ENCODE data around the gene RBBP9. TPM values are rescaled to one million over a fixed set of nuclear protein-coding genes. Genes with fewer than 3 reads are reported as not detected.
"Not testable (repeated sequence)": the region's sequence is repeated elsewhere in the genome, so short reads cannot be mapped to it uniquely, and the experiment has no call there.

The RBBP9 gene
- total RNA-seq, 1 donor from 2014 or later: 6.8 TPM

DNA sequence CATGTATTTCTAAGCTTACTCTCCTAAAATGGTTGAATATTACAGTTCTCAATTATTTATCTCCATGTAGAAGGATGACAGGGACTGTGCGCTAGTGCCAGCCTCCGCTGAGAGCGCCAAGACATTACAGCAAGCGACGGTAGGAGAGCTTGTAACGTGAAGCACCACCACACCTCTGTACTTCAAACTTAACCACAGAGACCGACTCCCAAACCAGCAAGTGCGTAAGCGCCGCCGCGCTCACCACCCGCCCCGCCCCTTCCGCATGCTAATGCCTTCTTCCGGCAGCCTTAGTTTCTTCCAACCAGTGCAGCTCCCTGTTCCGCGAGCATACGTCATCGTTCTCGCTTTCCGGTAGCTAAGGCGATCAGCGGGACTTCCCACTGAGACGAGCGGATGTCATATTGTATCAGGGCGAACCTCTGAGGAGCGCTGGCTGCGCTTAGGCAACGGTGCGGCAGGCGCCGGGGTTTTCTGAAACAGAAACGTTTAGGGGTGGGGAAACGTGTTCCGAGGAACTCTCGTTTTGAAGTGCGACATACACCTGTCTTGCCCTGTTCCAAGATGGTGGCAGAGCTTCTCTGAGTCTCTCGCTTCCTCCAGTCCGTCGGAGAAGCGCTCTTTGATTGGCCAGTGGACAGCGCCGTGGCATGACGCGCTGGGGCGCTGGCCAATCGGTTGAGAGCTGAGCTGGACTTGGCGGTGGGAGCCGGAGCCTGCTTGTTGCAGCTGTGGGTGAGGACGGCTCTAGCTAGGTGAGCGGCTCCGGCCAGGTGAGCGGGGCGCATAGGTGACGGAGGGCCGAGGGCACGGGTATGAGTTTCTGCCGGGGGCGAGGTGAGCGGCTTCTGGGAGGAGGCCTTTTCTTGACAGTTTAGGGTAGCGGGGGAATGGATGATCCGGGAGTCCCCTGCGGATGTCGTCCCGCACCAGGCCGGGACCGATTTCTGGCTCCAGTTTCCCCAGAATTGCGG lies 10.5 kb upstream of the RBBP9 start, which contains the start of gene SEC23B:
TSS of gene SEC23B (plus strand) at position 723 of the 974 bp plus-strand sequence. CDS start 2,896 bp downstream, outside the sequence.
- Histone ChIP-seq H3K36me3 (ENCODE audit: control insufficient read depth in 3 of 3, insufficient read depth in 3 of 3, low read length in 3 of 3) (peaks cover 5 to 13% (median 11%) of the 10 kb centered on the region in 3 donors), H3K9ac (ENCODE audit: low read depth in 1 of 3, low read length in 3 of 3) (peak within 1 kb of the TSS; percentile 88 to 96 (median 90))

DNA sequence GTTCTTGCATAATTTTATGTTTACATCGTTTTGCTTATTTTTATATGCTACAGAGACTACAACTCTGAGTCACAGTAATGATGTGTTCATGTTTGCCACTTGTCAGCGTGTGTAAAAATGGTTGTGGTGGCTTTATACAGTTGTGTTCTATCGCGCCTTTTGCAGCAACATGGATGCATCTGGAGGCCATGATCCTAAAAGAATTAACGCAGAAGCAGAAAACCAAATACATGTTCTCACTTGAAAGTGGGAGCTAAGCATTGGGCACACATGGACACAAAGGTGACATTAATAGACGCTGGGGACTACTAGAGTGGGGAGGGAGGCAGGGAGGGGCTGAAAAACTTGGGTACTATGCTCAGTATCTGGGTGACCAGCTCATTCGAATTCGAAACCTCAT lies 9.7 kb upstream of the RBBP9 start:
- H3K4me3 ChIP-seq (ENCODE audit: low read length in 3 of 3): peak overlapping the region; percentile 87 to 99 (median 94)
- H3K9me3 ChIP-seq (ENCODE audit: control insufficient read depth in 3 of 3, low read length in 3 of 3): no peaks in the 10 kb centered on the region
- peaks cover 6 to 9% (median 8%) of the 10 kb centered on the region in 3 donors for H3K4me1 ChIP-seq (ENCODE audit: control insufficient read depth in 3 of 3, insufficient read depth in 3 of 3, low read length in 3 of 3)
- H3K27ac ChIP-seq (ENCODE audit: low read depth, low read length): peak overlapping the region; percentile 93
- H3K36me3 ChIP-seq (ENCODE audit: control insufficient read depth in 3 of 3, insufficient read depth in 3 of 3, low read length in 3 of 3): peaks cover 3 to 11% (median 7%) of the 10 kb centered on the region in 3 donors
- peak overlapping the region; percentile 88 to 96 (median 90) for H3K9ac ChIP-seq (ENCODE audit: low read depth in 1 of 3, low read length in 3 of 3)
- peaks cover 0 to 13% (median 5%) of the 10 kb centered on the region in 3 donors for H3K27me3 ChIP-seq (ENCODE audit: control insufficient read depth in 3 of 3, insufficient read depth in 3 of 3, low read length in 3 of 3)

More for the DNA sequence above, 10.5 kb upstream of the RBBP9 start, which contains the start of gene SEC23B:
- H3K9me3 ChIP-seq (ENCODE audit: control insufficient read depth in 3 of 3, low read length in 3 of 3): no peaks in the 10 kb centered on the region
- peak within 1 kb of the TSS; percentile 93 for H3K27ac ChIP-seq (ENCODE audit: low read depth, low read length)
- peaks cover 0 to 13% (median 5%) of the 10 kb centered on the region in 3 donors for H3K27me3 ChIP-seq (ENCODE audit: control insufficient read depth in 3 of 3, insufficient read depth in 3 of 3, low read length in 3 of 3)
- H3K4me3 ChIP-seq (ENCODE audit: low read length in 3 of 3): peak within 1 kb of the TSS; percentile 87 to 99 (median 94)
- peaks cover 6 to 9% (median 8%) of the 10 kb centered on the region in 3 donors for H3K4me1 ChIP-seq (ENCODE audit: control insufficient read depth in 3 of 3, insufficient read depth in 3 of 3, low read length in 3 of 3)

DNA sequence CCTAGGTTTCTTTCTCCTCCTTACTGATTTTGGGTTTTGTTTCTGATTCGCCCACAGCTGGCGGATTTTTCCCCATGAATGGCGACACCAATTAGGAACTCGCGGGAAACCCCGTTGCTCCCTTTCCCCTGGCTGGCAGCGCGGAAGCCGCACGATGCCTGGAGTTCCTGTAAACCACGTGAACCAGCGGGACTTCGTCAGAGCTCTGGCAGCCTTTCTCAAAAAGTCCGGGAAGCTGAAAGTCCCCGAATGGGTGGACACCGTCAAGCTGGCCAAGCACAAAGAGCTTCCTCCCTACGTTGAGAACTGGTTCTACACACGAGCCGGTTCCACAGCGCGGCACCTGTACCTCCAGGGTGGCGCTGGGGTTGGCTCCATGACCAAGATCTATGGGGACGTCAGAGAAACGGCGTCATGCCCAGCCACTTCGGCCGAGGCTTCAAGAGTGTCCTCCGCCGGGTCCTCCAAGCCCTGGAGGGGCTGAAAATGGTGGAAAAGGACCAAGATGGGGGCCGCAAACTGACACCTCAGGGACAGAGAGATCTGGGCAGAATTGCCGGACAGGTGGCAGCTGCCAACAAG lies 7.5 kb upstream of the RBBP9 start:
- Histone ChIP-seq H3K4me1 (ENCODE audit: control insufficient read depth in 3 of 3, insufficient read depth in 3 of 3, low read length in 3 of 3) (peaks cover 6 to 9% (median 8%) of the 10 kb centered on the region in 3 donors), H3K27ac (ENCODE audit: low read depth, low read length) (peak overlapping the region; percentile 38), H3K9ac (ENCODE audit: low read depth in 1 of 3, low read length in 3 of 3) (peak overlapping the region in 1 of 3 donors; percentile 47), H3K27me3 (ENCODE audit: control insufficient read depth in 3 of 3, insufficient read depth in 3 of 3, low read length in 3 of 3) (peaks cover 0 to 13% (median 5%) of the 10 kb centered on the region in 3 donors), H3K9me3 (ENCODE audit: control insufficient read depth in 3 of 3, low read length in 3 of 3) (no peaks in the 10 kb centered on the region), H3K36me3 (ENCODE audit: control insufficient read depth in 3 of 3, insufficient read depth in 3 of 3, low read length in 3 of 3) (no peaks in the 10 kb centered on the region), H3K4me3 (ENCODE audit: low read length in 3 of 3) (peak overlapping the region in 2 of 3 donors; percentile 13 to 42)

- not testable (repeated sequence) for H3K4me1 ChIP-seq (ENCODE audit: control insufficient read depth in 3 of 3, insufficient read depth in 3 of 3, low read length in 3 of 3); H3K9ac ChIP-seq (ENCODE audit: low read depth in 1 of 3, low read length in 3 of 3); H3K9me3 ChIP-seq (ENCODE audit: control insufficient read depth in 3 of 3, low read length in 3 of 3); H3K4me3 ChIP-seq (ENCODE audit: low read length in 3 of 3); H3K27ac ChIP-seq (ENCODE audit: low read depth, low read length); H3K36me3 ChIP-seq (ENCODE audit: control insufficient read depth in 3 of 3, insufficient read depth in 3 of 3, low read length in 3 of 3)
- H3K27me3 ChIP-seq (ENCODE audit: control insufficient read depth in 3 of 3, insufficient read depth in 3 of 3, low read length in 3 of 3): peaks cover 0 to 13% (median 5%) of the 10 kb centered on the region in 3 donors
Measured at GRCh38 chr20:18501672-18502071, 4.6 kb upstream of the RBBP9 start.

DNA sequence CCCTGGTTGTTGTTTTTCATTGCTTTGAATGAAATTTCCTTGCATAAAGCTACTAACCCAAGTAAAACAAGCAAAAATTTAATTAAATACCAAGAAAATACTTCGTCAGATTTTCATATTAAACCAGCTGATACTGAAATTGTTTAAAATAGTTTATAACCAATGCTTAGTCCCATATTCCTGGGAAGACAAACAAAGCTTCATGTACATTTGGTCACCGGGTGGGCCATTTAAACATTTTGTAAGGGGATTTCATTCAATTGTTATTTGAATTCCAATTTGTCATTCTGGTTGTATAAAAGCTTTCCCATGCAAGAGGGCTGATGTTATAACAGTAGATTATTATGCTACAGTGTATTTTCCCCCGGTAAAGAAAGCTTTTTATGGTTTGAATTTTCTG lies 578 bp upstream of the RBBP9 start:
- H3K9me3 ChIP-seq (ENCODE audit: control insufficient read depth in 3 of 3, low read length in 3 of 3): no peaks in the 10 kb centered on the region
- H3K4me3 ChIP-seq (ENCODE audit: low read length in 3 of 3): peak overlapping the region in 1 of 3 donors; percentile 95
- peaks cover 6 to 10% (median 6%) of the 10 kb centered on the region in 3 donors for H3K4me1 ChIP-seq (ENCODE audit: control insufficient read depth in 3 of 3, insufficient read depth in 3 of 3, low read length in 3 of 3)
- H3K27ac ChIP-seq (ENCODE audit: low read depth, low read length): no peak overlapping the region
- H3K27me3 ChIP-seq (ENCODE audit: control insufficient read depth in 3 of 3, insufficient read depth in 3 of 3, low read length in 3 of 3): no peaks in the 10 kb centered on the region
- H3K9ac ChIP-seq (ENCODE audit: low read depth in 1 of 3, low read length in 3 of 3): no peak overlapping the region
- H3K36me3 ChIP-seq (ENCODE audit: control insufficient read depth in 3 of 3, insufficient read depth in 3 of 3, low read length in 3 of 3): peaks cover 6 to 11% (median 9%) of the 10 kb centered on the region in 3 donors

- no peaks in the 10 kb centered on the region for H3K27me3 ChIP-seq (ENCODE audit: control insufficient read depth in 3 of 3, insufficient read depth in 3 of 3, low read length in 3 of 3)
- H3K9ac ChIP-seq (ENCODE audit: low read depth in 1 of 3, low read length in 3 of 3): peak overlapping the region; percentile 87 to 93 (median 90)
- H3K27ac ChIP-seq (ENCODE audit: low read depth, low read length): no peak overlapping the region
- no peaks in the 10 kb centered on the region for H3K9me3 ChIP-seq (ENCODE audit: control insufficient read depth in 3 of 3, low read length in 3 of 3)
- H3K4me1 ChIP-seq (ENCODE audit: control insufficient read depth in 3 of 3, insufficient read depth in 3 of 3, low read length in 3 of 3): peaks cover 6 to 10% (median 6%) of the 10 kb centered on the region in 3 donors
- peaks cover 6 to 11% (median 9%) of the 10 kb centered on the region in 3 donors for H3K36me3 ChIP-seq (ENCODE audit: control insufficient read depth in 3 of 3, insufficient read depth in 3 of 3, low read length in 3 of 3)
- H3K4me3 ChIP-seq (ENCODE audit: low read length in 3 of 3): peak overlapping the region; percentile 94 to 97 (median 95)
Measured at GRCh38 chr20:18496042-18496441, 983 bp downstream of the RBBP9 start.

DNA sequence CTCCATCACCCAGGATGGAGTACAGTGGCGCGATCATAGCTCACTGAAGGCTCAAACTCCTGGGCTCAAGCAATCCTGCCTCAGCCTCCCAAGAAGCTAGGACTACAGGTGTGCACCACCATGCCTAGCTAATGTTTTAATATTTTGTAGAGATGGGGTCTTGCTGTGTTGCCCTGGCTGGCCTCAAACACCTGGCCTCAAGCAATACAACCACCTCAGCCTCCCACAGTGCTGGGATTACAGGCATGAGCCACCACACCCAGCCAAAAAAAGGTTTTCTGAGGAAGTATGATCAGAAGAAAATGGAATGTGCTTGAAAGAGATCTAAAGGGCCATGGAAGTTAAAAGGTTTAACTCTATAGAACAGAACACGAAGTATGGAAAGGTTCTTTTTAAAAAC lies 8.7 kb downstream of the RBBP9 start:
- Histone ChIP-seq H3K27me3 (ENCODE audit: control insufficient read depth in 3 of 3, insufficient read depth in 3 of 3, low read length in 3 of 3) (no peaks in the 10 kb centered on the region), H3K36me3 (ENCODE audit: control insufficient read depth in 3 of 3, insufficient read depth in 3 of 3, low read length in 3 of 3) (peaks cover 26 to 52% (median 38%) of the 10 kb centered on the region in 3 donors), H3K4me1 (ENCODE audit: control insufficient read depth in 3 of 3, insufficient read depth in 3 of 3, low read length in 3 of 3) (no peaks in the 10 kb centered on the region), H3K9me3 (ENCODE audit: control insufficient read depth in 3 of 3, low read length in 3 of 3) (no peaks in the 10 kb centered on the region), H3K9ac (ENCODE audit: low read depth in 1 of 3, low read length in 3 of 3) (no peak overlapping the region), H3K27ac (ENCODE audit: low read depth, low read length) (no peak overlapping the region), H3K4me3 (ENCODE audit: low read length in 3 of 3) (no peak overlapping the region)

DNA sequence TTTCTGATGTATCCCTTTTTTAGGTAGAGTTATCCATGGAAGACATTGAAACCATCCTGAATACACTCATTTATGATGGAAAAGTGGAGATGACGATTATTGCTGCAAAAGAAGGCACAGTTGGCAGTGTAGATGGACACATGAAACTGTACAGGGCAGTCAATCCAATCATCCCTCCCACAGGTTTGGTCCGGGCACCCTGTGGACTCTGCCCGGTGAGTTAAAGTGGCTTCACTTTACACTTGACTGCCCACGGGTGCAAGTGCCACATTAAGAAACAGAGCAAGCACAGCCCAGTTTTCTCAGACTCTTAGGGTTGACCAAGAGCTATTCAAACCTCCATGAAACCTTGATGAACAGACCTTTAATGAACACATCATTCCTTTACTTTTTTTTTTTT lies 15.4 kb downstream of the RBBP9 start:
- Histone ChIP-seq H3K36me3 (ENCODE audit: control insufficient read depth in 3 of 3, insufficient read depth in 3 of 3, low read length in 3 of 3) (peaks cover 17 to 46% (median 45%) of the 10 kb centered on the region in 3 donors), H3K27me3 (ENCODE audit: control insufficient read depth in 3 of 3, insufficient read depth in 3 of 3, low read length in 3 of 3) (no peaks in the 10 kb centered on the region)

DNA sequence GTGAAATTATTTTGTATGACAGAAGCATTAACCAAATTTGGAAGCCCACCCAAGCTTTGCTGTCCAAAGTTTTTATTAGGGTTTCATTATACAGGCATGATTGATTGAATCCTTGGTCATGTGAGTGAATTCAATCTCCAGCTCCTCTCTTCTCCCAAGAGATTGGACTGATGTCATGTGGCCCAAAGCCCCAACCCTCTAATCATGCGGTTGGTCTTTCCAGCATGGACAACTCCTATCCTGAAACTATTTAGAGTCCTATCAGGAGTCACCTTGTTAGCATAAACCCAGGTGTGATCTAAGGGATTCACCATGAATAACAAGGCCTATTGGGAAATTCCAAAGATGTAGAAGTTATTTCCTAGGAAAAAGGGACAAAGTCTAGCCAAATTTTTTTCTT lies 19.2 kb downstream of the RBBP9 start:
- no peaks in the 10 kb centered on the region for H3K9me3 ChIP-seq (ENCODE audit: control insufficient read depth in 3 of 3, low read length in 3 of 3)
- no peaks in the 10 kb centered on the region for H3K4me1 ChIP-seq (ENCODE audit: control insufficient read depth in 3 of 3, insufficient read depth in 3 of 3, low read length in 3 of 3)
- no peak overlapping the region for H3K4me3 ChIP-seq (ENCODE audit: low read length in 3 of 3)
- H3K27me3 ChIP-seq (ENCODE audit: control insufficient read depth in 3 of 3, insufficient read depth in 3 of 3, low read length in 3 of 3): no peaks in the 10 kb centered on the region
- no peak overlapping the region for H3K27ac ChIP-seq (ENCODE audit: low read depth, low read length)
- no peak overlapping the region for H3K9ac ChIP-seq (ENCODE audit: low read depth in 1 of 3, low read length in 3 of 3)
- peaks cover 17 to 53% (median 39%) of the 10 kb centered on the region in 3 donors for H3K36me3 ChIP-seq (ENCODE audit: control insufficient read depth in 3 of 3, insufficient read depth in 3 of 3, low read length in 3 of 3)

More for the DNA sequence above, 15.4 kb downstream of the RBBP9 start:
- H3K4me1 ChIP-seq (ENCODE audit: control insufficient read depth in 3 of 3, insufficient read depth in 3 of 3, low read length in 3 of 3): no peaks in the 10 kb centered on the region
- H3K9ac ChIP-seq (ENCODE audit: low read depth in 1 of 3, low read length in 3 of 3): no peak overlapping the region
- no peaks in the 10 kb centered on the region for H3K9me3 ChIP-seq (ENCODE audit: control insufficient read depth in 3 of 3, low read length in 3 of 3)
- no peak overlapping the region for H3K27ac ChIP-seq (ENCODE audit: low read depth, low read length)
- H3K4me3 ChIP-seq (ENCODE audit: low read length in 3 of 3): no peak overlapping the region

All from skeletal muscle tissue (tissue), 4 donors.